ENCODE measurements around the gene HJURP. TPM values are rescaled to one million over a fixed set of nuclear protein-coding genes. Genes with fewer than 3 reads are reported as not detected.

HJURP gene
- total RNA-seq, 2 experiments from 2014 or later = 98.4 to 102 TPM

- peaks cover 16% of the 10 kb centered on the region for H3K9me3 Mint-ChIP-seq
- no peak for DNase-seq
- H3K36me3 Mint-ChIP-seq = peaks cover 8% of the 10 kb centered on the region
- H3K4me1 Mint-ChIP-seq (ENCODE audit: low read depth) = peaks cover 1% of the 10 kb centered on the region
- ChIA-PET POLR2A (no interaction called here), CTCF (no interaction called here)
- no peak overlapping the region for H3K27ac Mint-ChIP-seq
- no peaks in the 10 kb centered on the region for H3K27me3 Mint-ChIP-seq
- intact Hi-C loops (cut with micrococcal nuclease) = no loop called here
- H3K4me3 Mint-ChIP-seq = no peak overlapping the region
Observed at GRCh38 chr2:233862261-233862768, 8.0 kb upstream of the HJURP start.

GRCh38 chr2:233858331-233858730 lies 4.0 kb upstream of the HJURP start:
- no peak for DNase-seq
- intact Hi-C loops (cut with micrococcal nuclease) = loop anchor here (10.0 kb wide), 3 partner anchors 294 to 594 kb away; partner anchors contain the start of gene USP40
- Mint-ChIP-seq H3K9me3 (no peaks in the 10 kb centered on the region), H3K27ac (no peak overlapping the region), H3K4me3 (no peak overlapping the region), H3K4me1 (ENCODE audit: low read depth) (peaks cover 13% of the 10 kb centered on the region), H3K36me3 (peaks cover 10% of the 10 kb centered on the region), H3K27me3 (peaks cover 1% of the 10 kb centered on the region)
- ChIA-PET CTCF (interaction anchor here (0.7 to 3.2 kb wide), 6 partner anchors 8 to 187 kb away, joined by 3 to 26 read pairs (median 8); no protein-coding TSS in a partner anchor), POLR2A (no interaction called here)

- peak; percentile 72 for DNase-seq
- ChIA-PET POLR2A (no interaction called here), CTCF (interaction anchor here (0.7 to 3.2 kb wide), 9 partner anchors 9 to 293 kb away, joined by 3 to 26 read pairs (median 5); no protein-coding TSS in a partner anchor)
- Mint-ChIP-seq H3K36me3 (peaks cover 17% of the 10 kb centered on the region), H3K27me3 (peaks cover 1% of the 10 kb centered on the region), H3K4me1 (ENCODE audit: low read depth) (peaks cover 14% of the 10 kb centered on the region), H3K27ac (no peak overlapping the region), H3K9me3 (no peaks in the 10 kb centered on the region), H3K4me3 (no peak overlapping the region)
- intact Hi-C loops (cut with micrococcal nuclease) = loop anchor here (10.0 kb wide), 3 partner anchors 293 to 593 kb away; partner anchors contain the start of gene USP40
Observed at GRCh38 chr2:233857511-233858141, 3.3 kb upstream of the HJURP start.

GRCh38 chr2:233856184-233856583 lies 1.8 kb upstream of the HJURP start:
- peaks cover 1% of the 10 kb centered on the region for H3K27me3 Mint-ChIP-seq
- no peaks in the 10 kb centered on the region for H3K9me3 Mint-ChIP-seq
- H3K4me3 Mint-ChIP-seq = no peak overlapping the region
- no peak for DNase-seq
- H3K36me3 Mint-ChIP-seq = peaks cover 30% of the 10 kb centered on the region
- H3K27ac Mint-ChIP-seq = no peak overlapping the region
- CTCF ChIA-PET = interaction anchor here (1.1 to 3.2 kb wide), 5 partner anchors 11 to 60 kb away, joined by 4 to 26 read pairs (median 6); no protein-coding TSS in a partner anchor
- H3K4me1 Mint-ChIP-seq (ENCODE audit: low read depth) = peaks cover 19% of the 10 kb centered on the region
- intact Hi-C loops (cut with micrococcal nuclease) = loop anchor here (10.0 kb wide), 3 partner anchors 291 to 591 kb away; partner anchors contain the start of gene USP40
- POLR2A ChIA-PET = no interaction called here

GRCh38 chr2:233855345-233855744 lies 1.0 kb upstream of the HJURP start:
- no peak for DNase-seq
- CTCF ChIA-PET = no interaction called here
- Mint-ChIP-seq H3K27me3 (peaks cover 1% of the 10 kb centered on the region), H3K36me3 (peaks cover 37% of the 10 kb centered on the region), H3K9me3 (no peaks in the 10 kb centered on the region), H3K4me1 (ENCODE audit: low read depth) (peaks cover 19% of the 10 kb centered on the region), H3K27ac (no peak overlapping the region), H3K4me3 (peak overlapping the region; percentile 4)
- intact Hi-C loops (cut with micrococcal nuclease) = loop anchor here (10.0 kb wide), 3 partner anchors 291 to 591 kb away; partner anchors contain the start of gene USP40
- POLR2A ChIA-PET = interaction anchor here (1.4 kb wide), 1 partner anchor 8 kb away, joined by 5 read pairs; no protein-coding TSS in a partner anchor

GRCh38 chr2:233853883-233854240 lies 473 bp downstream of the HJURP start:
- Mint-ChIP-seq H3K36me3 (peaks cover 52% of the 10 kb centered on the region), H3K27ac (peak overlapping the region; percentile 94), H3K4me1 (ENCODE audit: low read depth) (peaks cover 19% of the 10 kb centered on the region), H3K4me3 (peak overlapping the region; percentile 92), H3K27me3 (peaks cover 1% of the 10 kb centered on the region), H3K9me3 (no peaks in the 10 kb centered on the region)
- ChIA-PET CTCF (interaction anchor here (0.7 kb wide), 1 partner anchor 439 kb away, joined by 3 read pairs; no protein-coding TSS in a partner anchor), POLR2A (no interaction called here)
- peak; percentile 22 for DNase-seq
- intact Hi-C loops (cut with micrococcal nuclease) = loop anchor here (1.0 to 10.0 kb wide), 4 partner anchors 14 to 589 kb away; partner anchors contain the start of genes MSL3B and USP40

GRCh38 chr2:233853353-233853752 lies 982 bp downstream of the HJURP start:
- peak overlapping the region; percentile 92 for H3K4me3 Mint-ChIP-seq
- peak overlapping the region; percentile 94 for H3K27ac Mint-ChIP-seq
- H3K36me3 Mint-ChIP-seq = peaks cover 57% of the 10 kb centered on the region
- no peaks in the 10 kb centered on the region for H3K9me3 Mint-ChIP-seq
- intact Hi-C loops (cut with micrococcal nuclease) = loop anchor here (10.0 kb wide), 3 partner anchors 289 to 589 kb away; partner anchors contain the start of gene USP40
- ChIA-PET POLR2A (no interaction called here), CTCF (no interaction called here)
- peak; percentile 42 for DNase-seq
- peaks cover 19% of the 10 kb centered on the region for H3K4me1 Mint-ChIP-seq (ENCODE audit: low read depth)
- H3K27me3 Mint-ChIP-seq = peaks cover 1% of the 10 kb centered on the region

GRCh38 chr2:233852056-233852455 lies 2.3 kb downstream of the HJURP start:
- peak overlapping the region; percentile 92 for H3K4me3 Mint-ChIP-seq
- POLR2A ChIA-PET = no interaction called here
- no peak overlapping the region for H3K27ac Mint-ChIP-seq
- H3K4me1 Mint-ChIP-seq (ENCODE audit: low read depth) = peaks cover 19% of the 10 kb centered on the region
- intact Hi-C loops (cut with micrococcal nuclease) = loop anchor here (10.0 kb wide), 3 partner anchors 287 to 587 kb away; partner anchors contain the start of gene USP40
- H3K27me3 Mint-ChIP-seq = peaks cover 1% of the 10 kb centered on the region
- H3K36me3 Mint-ChIP-seq = peaks cover 67% of the 10 kb centered on the region
- CTCF ChIA-PET = no interaction called here
- H3K9me3 Mint-ChIP-seq = no peaks in the 10 kb centered on the region
- DNase-seq = no peak

- no peaks in the 10 kb centered on the region for H3K9me3 Mint-ChIP-seq
- no peak overlapping the region for H3K4me3 Mint-ChIP-seq
- H3K27ac Mint-ChIP-seq = no peak overlapping the region
- DNase-seq = no peak
- intact Hi-C loops (cut with micrococcal nuclease) = loop anchor here (10.0 kb wide), 3 partner anchors 286 to 586 kb away; partner anchors contain the start of gene USP40
- H3K27me3 Mint-ChIP-seq = peaks cover 1% of the 10 kb centered on the region
- peaks cover 75% of the 10 kb centered on the region for H3K36me3 Mint-ChIP-seq
- ChIA-PET POLR2A (no interaction called here), CTCF (no interaction called here)
- H3K4me1 Mint-ChIP-seq (ENCODE audit: low read depth) = peaks cover 19% of the 10 kb centered on the region
Observed at GRCh38 chr2:233851169-233851568, 3.2 kb downstream of the HJURP start.

- no peaks in the 10 kb centered on the region for H3K9me3 Mint-ChIP-seq
- no peak for DNase-seq
- H3K4me3 Mint-ChIP-seq = no peak overlapping the region
- peaks cover 79% of the 10 kb centered on the region for H3K36me3 Mint-ChIP-seq
- peaks cover 1% of the 10 kb centered on the region for H3K27me3 Mint-ChIP-seq
- H3K27ac Mint-ChIP-seq = no peak overlapping the region
- intact Hi-C loops (cut with micrococcal nuclease) = loop anchor here (10.0 kb wide), 3 partner anchors 286 to 586 kb away; partner anchors contain the start of gene USP40
- POLR2A ChIA-PET = no interaction called here
- peaks cover 19% of the 10 kb centered on the region for H3K4me1 Mint-ChIP-seq (ENCODE audit: low read depth)
- CTCF ChIA-PET = no interaction called here
Observed at GRCh38 chr2:233850745-233851144, 3.6 kb downstream of the HJURP start.

GRCh38 chr2:233849607-233850271 lies 4.6 kb downstream of the HJURP start:
- CTCF ChIA-PET = interaction anchor here (2.2 kb wide), 1 partner anchor 8 kb away, joined by 10 read pairs; no protein-coding TSS in a partner anchor
- Mint-ChIP-seq H3K9me3 (no peaks in the 10 kb centered on the region), H3K4me1 (ENCODE audit: low read depth) (peaks cover 9% of the 10 kb centered on the region), H3K27me3 (peaks cover 1% of the 10 kb centered on the region), H3K4me3 (no peak overlapping the region), H3K36me3 (peaks cover 88% of the 10 kb centered on the region), H3K27ac (no peak overlapping the region)
- intact Hi-C loops (cut with micrococcal nuclease) = loop anchor here (10.0 kb wide), 3 partner anchors 285 to 585 kb away; partner anchors contain the start of gene USP40
- POLR2A ChIA-PET = no interaction called here
- DNase-seq = no peak

- ChIA-PET CTCF (interaction anchor here (2.2 kb wide), 1 partner anchor 10 kb away, joined by 10 read pairs; no protein-coding TSS in a partner anchor), POLR2A (no interaction called here)
- H3K36me3 Mint-ChIP-seq = peaks cover 93% of the 10 kb centered on the region
- DNase-seq = no peak
- H3K4me3 Mint-ChIP-seq = no peak overlapping the region
- no peak overlapping the region for H3K27ac Mint-ChIP-seq
- no peaks in the 10 kb centered on the region for H3K9me3 Mint-ChIP-seq
- peaks cover 7% of the 10 kb centered on the region for H3K4me1 Mint-ChIP-seq (ENCODE audit: low read depth)
- no peaks in the 10 kb centered on the region for H3K27me3 Mint-ChIP-seq
- intact Hi-C loops (cut with micrococcal nuclease) = no loop called here
Observed at GRCh38 chr2:233848276-233848675, 6.1 kb downstream of the HJURP start.

All from activated CD4-positive, alpha-beta memory T cell treated with anti-CD3 and anti-CD28 coated beads for 36 hours (primary cell).